Measurements from ENCODE around the gene THAP5. TPM values are rescaled to one million over a fixed set of nuclear protein-coding genes. Genes with fewer than 3 reads are reported as not detected.
"Not testable (repeated sequence)": the region's sequence is repeated elsewhere in the genome, so short reads cannot be mapped to it uniquely, and the experiment has no call there.

THAP5 gene
- total RNA-seq, 1 experiment from 2014 or later: 45.8 TPM

DNA sequence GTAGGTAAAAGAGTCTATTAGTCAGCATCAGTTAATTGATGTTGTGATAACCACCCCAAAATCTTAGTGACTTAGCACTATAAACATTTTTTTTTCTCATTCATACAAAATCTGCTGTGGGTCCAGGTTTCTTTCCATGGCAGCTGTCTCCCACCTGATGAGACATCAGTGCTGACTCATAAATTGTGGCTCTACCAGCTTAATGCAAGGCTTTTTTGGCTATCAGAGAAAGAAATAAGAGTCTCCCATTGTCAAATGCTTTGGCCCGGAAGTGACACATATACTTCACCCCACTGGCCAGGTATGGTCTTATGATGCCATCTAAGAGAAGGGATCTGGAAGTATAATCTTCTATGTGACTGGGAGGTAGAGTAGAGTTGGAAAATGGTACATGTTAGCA is 14.7 kb upstream of the THAP5 start:
- peak; percentile 8 for DNase-seq (ENCODE audit: low read depth)

DNA sequence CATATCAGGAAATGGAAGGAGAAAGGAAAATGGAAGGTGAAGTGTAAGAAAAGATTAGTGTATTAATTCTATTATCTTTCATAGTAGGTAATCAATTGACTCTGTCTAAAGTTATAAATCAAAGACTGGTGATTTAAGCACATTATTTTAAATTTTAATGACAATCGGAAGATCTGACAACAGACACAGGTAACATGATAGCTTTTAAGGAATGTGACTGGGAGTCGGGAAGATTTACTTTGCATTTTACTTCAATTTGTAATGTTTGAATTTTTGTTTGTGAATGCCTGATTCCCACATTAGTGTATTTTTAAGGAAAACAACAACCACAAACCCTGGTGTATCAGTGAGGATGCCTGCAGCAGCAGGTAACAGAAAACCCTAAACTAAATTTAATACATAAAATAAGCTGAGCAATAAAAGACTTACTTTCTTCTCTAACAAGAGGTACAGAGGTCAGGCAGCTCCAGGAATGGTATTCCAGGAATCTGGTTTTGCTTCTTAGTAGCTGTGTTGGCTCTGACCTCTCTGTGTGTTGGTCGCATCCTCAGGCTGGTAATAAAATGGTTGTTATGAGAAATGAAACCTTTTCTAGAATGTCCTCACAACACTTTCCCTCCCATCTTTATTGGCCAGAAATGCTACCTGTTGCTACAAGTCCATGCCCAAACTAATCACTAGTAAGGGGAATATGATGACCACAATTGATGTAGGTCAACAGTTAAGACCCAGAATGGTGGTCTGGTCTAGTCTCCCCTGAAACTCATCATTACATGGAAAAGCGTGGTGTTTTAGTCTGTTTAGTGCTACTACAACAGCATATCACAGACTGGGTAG is 12.4 kb upstream of the THAP5 start:
- DNase-seq (ENCODE audit: low read depth): no peak

DNA sequence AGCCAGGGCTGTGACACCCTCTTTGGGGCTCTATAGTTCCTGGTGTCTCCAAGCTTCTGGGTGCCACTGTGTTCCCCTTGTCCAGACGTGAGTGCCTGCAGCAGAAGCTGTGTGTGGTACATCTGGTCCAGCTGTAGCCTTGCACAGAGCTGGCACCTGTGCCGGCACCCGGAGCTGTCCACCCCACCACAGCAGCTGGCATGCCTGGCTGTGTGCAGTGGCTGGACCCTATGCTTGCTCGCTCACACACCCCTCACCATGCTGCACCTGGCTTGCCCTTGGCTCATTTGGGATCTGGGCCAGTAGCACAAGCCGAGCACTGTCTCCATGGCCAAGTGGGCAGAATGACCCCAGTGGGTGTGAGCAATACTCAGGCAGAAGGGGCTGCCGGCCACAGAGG is 10.8 kb upstream of the THAP5 start:
- DNase-seq (ENCODE audit: low read depth): no peak

DNA sequence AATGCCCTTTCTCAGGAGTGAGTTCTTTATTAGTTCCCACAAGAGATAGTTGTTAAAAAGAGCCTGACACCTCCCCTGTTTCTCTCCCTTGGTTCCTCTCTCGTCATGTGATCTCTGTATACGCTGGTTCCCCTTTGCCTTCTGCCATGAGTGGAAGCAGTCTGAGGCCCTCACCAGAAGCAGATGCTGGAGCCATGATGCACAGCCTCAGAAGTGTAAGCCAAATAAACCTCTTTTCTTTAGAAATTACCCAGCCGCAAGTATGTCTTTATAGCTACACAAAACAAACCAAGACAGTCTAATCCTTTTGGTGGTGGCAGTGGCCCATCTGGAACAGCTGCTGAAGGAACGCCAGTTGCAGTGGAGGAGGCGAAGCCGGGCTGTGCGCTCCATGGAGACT is 9.4 kb upstream of the THAP5 start:
- no peak for DNase-seq (ENCODE audit: low read depth)

DNA sequence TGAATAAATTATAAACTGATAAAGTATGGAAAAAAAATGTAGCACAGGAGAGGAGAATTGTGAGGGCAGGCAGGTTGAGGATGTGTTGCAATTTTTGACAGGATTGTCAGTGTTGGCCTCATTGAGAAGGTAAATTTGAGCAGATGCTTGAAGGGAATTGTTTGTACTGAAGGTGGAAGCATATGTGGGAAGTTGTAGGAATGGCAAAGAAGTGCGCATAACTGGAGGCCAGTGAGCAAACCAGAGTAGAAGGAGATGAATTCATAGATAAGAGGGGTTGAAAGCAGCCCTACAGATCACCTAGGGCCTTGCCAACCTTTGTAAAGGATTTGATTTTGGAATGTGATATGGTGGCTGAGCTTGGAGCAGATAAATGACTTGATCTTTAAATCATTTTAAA is 6.6 kb upstream of the THAP5 start:
- no peak for DNase-seq (ENCODE audit: low read depth)

DNA sequence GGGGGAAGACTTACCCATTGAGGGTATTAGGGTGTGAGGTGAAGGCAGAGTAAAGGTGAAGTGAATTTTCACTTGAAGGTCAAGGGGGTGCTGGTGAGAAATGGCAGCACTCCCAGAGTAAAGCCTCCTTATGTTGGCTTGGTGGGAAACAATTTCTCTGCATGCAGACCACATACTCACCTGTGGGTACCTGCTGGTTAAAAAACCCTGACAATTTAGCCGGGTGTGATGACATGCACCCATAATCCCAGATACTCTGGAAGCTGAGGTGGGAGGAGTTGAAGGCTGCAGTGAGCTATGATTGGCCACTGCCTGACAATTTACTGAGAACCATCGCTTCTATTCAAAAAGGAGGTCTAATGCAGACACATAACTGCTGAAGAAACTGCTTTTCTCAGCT is 5.7 kb upstream of the THAP5 start:
- no peak for DNase-seq (ENCODE audit: low read depth)

DNA sequence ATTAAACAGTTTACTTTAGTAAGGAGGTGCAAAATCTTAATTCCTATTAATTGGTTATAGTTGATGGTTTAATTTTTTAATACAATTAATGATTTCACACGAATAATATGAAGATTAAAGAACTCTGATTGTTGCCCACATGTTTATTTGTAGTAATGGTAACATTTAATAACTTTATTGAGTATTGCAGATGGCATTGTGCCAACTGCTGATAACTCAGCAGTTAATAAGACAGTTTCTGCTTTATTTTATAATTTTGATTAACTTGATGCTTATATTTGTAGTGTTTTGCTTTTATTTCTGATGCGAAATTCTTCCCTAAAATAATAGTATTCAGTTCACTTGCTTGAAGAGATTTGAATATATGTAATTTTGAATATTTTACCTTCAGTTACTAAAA is 3.0 kb upstream of the THAP5 start:
- DNase-seq (ENCODE audit: low read depth): no peak

DNA sequence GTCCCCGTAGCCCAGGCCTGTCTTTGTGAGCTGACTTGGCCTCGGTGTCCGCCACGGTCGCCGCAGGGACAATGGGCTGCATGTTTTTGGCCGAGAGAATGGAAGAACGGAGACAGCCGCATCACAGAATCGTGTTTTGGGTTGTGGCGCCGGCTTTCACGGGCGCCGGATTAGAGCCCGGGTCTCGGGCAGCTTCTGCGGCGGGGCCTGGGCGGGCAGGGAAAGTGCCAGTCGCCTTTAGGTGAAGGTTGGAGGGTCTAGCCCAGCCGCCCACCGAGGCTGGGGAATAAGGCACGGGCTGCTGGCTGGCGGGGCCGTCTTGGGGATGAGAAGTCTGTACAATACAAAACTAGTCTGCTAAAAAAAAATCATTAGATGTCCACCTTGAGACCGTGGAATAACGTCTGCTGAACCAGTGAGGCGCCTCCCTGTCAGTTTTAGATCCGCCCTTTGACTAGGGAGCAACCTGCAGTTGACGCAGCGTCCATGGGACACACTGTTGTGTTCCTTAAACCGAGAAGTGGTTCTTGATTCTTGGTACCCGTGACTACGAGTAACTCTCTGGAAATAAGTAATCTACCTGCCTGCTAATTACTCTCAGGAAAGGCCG is 745 bp upstream of the THAP5 start:
- DNase-seq (ENCODE audit: low read depth): peak; percentile 53

DNA sequence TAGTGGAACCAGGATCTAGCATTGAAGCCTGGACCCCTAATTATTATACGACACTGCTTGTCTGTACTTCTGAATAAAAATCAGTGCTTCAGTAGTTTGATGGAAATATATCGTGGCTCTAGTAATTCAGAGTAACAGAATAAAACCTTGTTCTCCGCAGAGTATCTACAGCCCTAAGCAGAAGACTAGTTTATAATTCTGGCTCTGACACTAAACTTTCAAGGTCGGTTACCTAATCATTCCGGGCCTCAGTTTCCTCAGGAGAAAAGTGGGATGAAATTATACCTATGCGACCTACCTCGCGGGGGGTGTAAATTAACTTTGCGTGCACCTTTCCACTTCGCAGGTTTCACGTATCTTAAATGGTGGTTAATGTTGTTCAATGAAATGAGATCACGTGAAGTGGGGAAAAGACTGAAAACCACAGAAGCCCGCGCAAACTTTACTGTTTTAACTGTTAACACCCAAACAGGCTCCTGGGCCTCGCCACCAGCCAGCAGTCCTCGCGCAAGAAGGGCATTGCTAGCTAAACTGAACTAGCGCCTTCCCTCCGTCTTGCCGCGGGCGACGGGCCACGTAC is 615 bp downstream of the THAP5 start:
- DNase-seq (ENCODE audit: low read depth): no peak

DNA sequence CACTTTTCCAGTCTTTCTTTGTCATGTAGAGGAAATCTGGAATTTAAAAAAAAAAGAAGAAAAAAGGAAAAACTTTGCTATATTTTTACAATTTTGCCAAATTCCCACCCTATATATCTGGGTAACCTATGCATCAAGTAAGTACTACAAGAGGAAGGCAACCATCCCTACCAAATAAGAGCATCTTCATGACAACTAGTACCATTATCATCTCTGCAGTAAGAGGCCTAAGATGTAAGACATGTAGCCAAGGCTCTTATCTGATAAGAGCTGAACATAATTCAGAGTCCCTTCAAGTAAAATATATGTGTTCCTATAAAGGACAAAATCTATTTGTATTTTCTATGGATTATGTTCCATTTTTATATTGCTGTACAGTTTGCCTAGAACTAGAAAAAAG is 3.5 kb downstream of the THAP5 start:
- no peak for DNase-seq (ENCODE audit: low read depth)

DNA sequence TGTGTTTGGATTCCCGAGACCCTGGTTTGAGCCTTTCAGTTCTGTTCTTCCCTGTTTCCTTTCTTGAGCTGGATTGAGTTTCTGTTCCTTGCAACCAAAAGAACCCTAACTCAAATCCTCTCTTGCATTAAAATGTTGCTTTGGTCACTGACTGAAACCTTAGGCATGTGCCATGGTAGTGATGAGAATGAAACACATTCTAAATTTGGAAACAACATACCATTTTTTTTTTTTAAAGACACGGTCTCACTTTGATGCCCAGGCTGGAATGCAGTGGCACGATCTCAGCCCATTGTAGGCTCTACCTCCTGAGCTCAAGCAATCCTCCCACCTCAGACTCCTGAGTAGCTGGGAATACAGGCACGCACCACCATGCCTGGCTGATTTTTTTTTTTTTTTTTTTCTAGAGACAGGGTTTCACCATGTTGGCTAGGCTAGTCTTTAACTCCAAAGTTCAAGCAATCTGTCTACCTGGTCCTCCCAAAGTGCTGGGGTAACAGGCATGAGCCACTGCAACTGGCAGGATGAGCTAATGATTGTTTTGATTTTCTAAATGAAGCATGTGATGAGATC is 8.4 kb downstream of the THAP5 start:
- DNase-seq (ENCODE audit: low read depth): peak; percentile 6

DNA sequence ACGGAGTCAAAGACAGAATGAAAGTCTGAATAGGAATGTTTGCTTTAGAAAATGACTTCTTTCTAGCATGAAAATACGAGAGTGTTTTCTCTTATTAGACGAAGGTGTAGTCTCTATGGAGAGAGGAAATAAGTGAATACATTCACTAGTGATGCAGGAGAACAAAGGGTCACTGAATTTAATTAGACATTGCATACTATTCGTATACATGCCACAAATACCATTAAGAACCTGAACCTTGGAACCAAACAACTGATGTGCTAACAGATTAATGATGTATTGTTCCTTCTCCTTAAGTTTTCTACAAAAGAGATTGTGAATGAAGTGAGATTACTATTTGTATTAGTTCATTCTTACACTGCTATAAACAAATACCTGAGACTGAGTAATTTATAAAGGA is 10.3 kb downstream of the THAP5 start:
- DNase-seq (ENCODE audit: low read depth): no peak

DNA sequence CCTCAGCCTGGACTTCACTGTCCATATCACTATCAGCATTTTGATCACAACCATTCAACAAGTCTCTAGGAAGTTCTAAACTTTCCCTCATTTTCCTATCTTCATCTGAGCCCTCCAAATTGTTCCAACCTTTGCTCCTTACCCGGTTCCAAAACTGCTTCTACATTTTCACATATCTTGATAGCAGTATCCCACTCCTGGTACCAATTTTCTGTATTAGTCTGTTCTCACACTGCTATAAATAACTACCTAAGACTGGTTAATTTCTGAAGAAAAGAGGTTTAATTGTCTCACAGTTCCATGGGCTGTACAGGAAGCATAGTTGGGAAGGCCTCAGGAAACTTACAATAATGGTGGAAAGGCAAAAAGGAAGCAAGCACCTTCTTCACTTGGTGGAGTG is 11.9 kb downstream of the THAP5 start:
- no peak for DNase-seq (ENCODE audit: low read depth)

DNA sequence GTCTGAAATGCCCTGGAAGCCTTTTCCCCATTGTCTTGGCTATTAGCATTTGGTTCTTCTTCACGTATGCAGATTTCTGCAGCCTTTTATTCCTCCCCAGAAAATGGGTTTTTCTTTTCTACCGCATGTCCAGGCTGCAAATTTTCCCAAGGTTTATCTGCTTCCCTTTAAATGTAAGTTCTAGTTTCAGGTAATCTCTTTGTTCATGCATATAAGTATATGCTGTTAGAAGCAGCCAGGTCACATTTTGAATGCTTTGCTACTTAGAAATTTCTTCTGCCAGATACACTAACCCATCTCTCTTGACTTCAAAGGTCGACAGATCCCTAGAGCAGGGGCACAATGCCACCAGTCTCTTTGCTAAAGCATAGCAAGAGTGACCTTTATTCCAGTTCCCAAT is 12.3 kb downstream of the THAP5 start:
- no peak for DNase-seq (ENCODE audit: low read depth)

DNA sequence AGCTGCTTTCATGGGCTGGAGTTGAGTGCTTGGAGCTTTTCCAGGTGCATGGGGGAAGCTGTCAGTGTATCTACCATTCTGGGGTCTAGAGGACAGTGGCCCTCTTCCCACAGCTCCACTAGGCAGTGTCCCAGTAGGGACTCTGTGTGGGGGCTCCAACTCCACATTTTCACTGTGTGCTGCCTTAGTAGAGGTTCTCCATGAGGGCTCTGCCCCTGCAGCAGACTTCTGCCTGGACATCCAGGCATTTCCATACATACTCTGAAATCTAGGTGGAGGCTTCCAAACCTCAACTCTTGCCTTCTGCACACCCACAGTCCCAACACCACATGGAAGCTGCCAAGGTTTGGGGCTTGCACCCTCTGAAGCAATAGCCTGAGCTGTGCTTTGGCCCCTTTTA is 12.8 kb downstream of the THAP5 start:
- not testable (repeated sequence) for DNase-seq (ENCODE audit: low read depth)

DNA sequence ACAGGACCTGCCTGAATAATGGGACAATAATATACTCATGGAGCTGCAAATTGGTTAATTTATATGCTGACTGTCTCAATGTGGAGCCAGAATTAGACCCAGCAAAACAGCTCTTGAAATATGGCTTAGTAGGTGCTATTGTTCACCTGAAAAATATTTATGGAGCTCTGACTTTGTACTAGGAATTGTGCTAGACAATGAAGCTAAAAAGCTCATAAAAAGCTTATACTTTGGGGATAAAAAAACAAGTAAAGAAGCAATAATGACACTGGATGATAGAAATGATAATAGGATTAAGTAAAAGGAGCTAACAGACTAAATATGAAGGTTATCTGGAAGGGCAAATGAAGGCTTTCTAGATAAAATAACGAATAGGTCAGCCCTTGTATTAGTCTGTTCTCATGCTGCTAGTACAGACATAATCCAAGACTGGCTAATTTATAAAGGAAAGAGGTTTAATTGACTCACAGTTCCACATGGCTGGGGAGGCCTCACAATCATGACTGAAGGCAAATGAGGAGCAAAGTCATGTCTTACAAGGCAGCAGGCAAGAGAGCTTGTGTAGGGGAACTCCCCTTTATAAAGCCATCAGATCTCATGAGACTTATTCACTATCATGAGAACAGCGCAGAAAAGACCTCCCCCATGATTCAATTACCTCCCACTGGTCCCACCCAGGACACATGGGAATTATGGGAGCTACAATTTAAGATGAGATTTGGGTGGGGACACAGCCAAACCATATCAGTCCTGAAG is 21.2 kb downstream of the THAP5 start:
- DNase-seq (ENCODE audit: low read depth): not testable (repeated sequence)

DNA sequence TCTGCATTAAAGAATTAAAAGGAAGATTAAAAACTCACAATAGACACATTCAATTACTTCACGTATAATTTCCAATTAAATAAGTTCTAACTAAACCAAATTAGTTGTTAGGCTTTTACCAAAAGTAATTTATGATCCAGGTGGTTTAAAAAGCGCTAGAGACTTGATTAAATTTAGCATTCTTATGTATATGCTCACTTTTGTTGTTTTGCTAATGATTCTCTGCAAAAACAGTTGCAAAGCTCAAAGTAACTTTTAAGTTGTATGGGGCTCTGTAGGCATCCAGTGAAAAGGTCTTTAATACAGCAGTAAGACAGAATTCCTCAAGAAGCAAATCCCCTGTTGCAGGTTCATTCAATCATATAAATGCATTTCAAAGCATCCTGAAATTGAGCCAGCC is 28.0 kb downstream of the THAP5 start:
- no peak for DNase-seq (ENCODE audit: low read depth)

DNA sequence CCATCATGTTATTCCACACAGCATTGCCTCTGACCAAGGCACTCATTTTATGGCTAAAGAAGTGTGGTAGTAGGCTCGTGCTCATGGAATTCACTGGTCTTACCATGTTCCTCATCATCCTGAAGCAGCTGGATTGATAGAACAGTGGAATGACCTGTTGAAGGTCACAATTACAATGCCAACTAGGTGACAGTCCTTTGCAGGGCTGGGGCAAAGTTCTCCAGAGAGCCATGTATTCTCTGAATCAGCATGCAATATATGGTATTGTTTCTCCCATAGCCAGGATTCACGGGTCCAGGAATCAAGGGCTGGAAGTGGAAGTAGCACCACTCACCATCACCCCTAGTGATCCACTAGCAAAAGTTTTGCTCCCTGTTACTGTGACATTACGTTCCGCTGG is 30.8 kb downstream of the THAP5 start:
- not testable (repeated sequence) for DNase-seq (ENCODE audit: low read depth)

DNA sequence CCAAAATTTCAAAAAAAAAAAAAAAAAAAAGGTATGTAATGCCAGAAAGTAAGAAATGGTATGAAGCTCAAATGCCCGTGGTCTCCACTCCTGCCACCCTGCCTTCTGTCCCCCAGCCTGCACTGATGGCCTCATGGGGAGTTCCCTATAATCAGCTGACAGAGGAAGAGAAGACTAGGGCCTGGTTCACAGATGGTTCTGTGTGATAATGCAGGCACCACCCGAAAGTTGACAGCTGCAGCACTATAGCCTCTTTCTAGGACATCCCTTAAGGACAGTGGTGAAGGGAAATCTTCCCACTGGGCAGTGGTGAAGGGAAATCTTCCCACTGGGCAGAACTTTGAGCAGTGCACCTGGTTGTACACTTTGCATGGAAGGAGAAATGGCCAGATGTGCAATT is 31.3 kb downstream of the THAP5 start:
- DNase-seq (ENCODE audit: low read depth): not testable (repeated sequence)

DNA sequence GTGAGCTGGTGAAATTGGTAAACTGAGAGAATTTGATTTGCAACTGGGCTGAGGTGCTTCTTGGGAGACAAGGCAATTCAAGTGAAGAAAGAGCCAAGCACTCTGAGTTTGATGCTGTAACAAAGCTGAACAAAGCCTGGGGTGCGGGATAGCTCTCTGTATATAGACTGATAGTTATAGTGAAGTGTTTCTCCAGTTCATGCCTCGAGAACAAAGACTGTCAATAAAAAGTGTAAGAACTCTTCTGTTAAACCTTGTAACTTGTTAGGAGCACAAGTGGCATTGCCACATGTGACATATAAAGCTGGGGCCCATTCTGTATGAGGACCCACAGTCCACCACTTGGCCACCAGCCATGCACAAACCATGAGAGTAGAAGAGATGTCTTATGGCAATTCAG is 32.3 kb downstream of the THAP5 start:
- DNase-seq (ENCODE audit: low read depth): no peak

DNA sequence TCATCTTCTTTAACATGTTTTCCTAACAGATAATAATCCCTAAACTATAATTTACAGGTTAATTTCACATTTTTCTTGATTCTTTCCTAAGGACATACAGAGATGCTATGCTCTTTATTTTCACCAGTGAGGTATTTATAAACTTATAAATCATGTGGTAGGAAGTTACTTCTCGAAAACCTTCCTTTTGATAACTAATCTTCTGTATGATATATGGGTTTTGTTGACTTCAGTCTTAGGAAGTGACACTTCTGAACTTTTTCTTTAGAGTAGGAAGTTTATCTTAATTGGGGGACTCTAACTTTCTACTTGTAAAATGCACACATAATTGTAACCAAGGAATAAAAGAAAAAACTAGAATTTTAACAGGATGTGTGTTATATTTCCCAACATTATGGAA is 33.8 kb downstream of the THAP5 start:
- no peak for DNase-seq (ENCODE audit: low read depth)

DNA sequence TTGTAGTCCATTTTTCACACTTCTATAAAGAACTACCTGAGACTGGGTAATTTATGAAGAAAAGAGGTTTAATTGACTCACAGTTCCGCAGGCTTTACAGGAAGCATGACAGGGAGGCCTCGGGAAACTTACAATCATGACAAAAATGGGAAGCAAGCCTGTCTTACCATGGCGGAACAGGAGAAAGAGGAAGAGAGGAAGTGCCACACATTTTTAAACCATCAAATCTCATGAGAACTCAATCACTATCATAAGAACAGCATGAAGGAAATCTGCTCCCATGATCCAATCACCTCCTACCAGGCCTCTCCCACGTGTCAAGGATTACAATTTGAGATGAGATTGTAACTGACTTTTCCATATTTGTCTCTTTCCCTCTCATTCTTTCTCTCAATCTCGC is 34.2 kb downstream of the THAP5 start:
- DNase-seq (ENCODE audit: low read depth): no peak

Measured in RPMI7951 (cell line).